Activated CD4-positive, CD25-positive, alpha-beta regulatory T cell treated with anti-CD3 and anti-CD28 coated beads, Interleukin-2, amount 50 U/mL, for 16 hours (primary cell): ENCODE data around the gene TP53I11.

Experiments used
- DNase-seq: peaks from one replicate; pipeline ENCODE4 v3.0.0-alpha.2; 2020; ENCODE audit warnings: low read depth, low spot score

TP53I11 gene

GRCh38 chr11:44939673-44940395 is 10.8 kb downstream of the TP53I11 start:
- no peak for DNase-seq

- DNase-seq, result no peak
These were observed 12.5 kb downstream of the TP53I11 start for GRCh38 chr11:44938066-44938691.

GRCh38 chr11:44936951-44937543 is 13.6 kb downstream of the TP53I11 start:
- DNase-seq, result no peak

GRCh38 chr11:44936525-44936924 is 14.2 kb downstream of the TP53I11 start:
- DNase-seq, result peak; percentile 66

GRCh38 chr11:44934735-44935250 is 15.9 kb downstream of the TP53I11 start:
- no peak for DNase-seq

GRCh38 chr11:44934110-44934509 is 16.6 kb downstream of the TP53I11 start:
- no peak for DNase-seq

- no peak for DNase-seq
These were observed 19.2 kb downstream of the TP53I11 start for GRCh38 chr11:44931466-44931865.

GRCh38 chr11:44930588-44931302 is 19.9 kb downstream of the TP53I11 start:
- no peak for DNase-seq

GRCh38 chr11:44928816-44929215 is 21.9 kb downstream of the TP53I11 start:
- no peak for DNase-seq

- DNase-seq, result no peak
These were observed 22.5 kb downstream of the TP53I11 start for GRCh38 chr11:44928144-44928543.

- DNase-seq, result peak; percentile 42
These were observed 23.5 kb downstream of the TP53I11 start for GRCh38 chr11:44927174-44927661.

- DNase-seq, result no peak
These were observed 24.6 kb downstream of the TP53I11 start for GRCh38 chr11:44926036-44926435.

- no peak for DNase-seq
These were observed 26.9 kb downstream of the TP53I11 start for GRCh38 chr11:44923806-44924205.

GRCh38 chr11:44923115-44923514 is 27.6 kb downstream of the TP53I11 start:
- no peak for DNase-seq

- DNase-seq, result no peak
These were observed 30.2 kb downstream of the TP53I11 start for GRCh38 chr11:44920451-44920850.

- DNase-seq, result no peak
These were observed 32.9 kb downstream of the TP53I11 start for GRCh38 chr11:44917741-44918140.

GRCh38 chr11:44916801-44917385 is 33.8 kb downstream of the TP53I11 start:
- no peak for DNase-seq

- no peak for DNase-seq
These were observed 34.4 kb downstream of the TP53I11 start for GRCh38 chr11:44916331-44916730.

- DNase-seq, result no peak
These were observed 35.1 kb downstream of the TP53I11 start for GRCh38 chr11:44915621-44916020.

GRCh38 chr11:44915004-44915403 is 35.7 kb downstream of the TP53I11 start:
- no peak for DNase-seq

GRCh38 chr11:44914105-44914504 is 36.6 kb downstream of the TP53I11 start:
- DNase-seq, result no peak

GRCh38 chr11:44913502-44913901 is 37.2 kb downstream of the TP53I11 start:
- no peak for DNase-seq
